Ishikawa (cell line): ENCODE results near the gene GPR32.

Source experiments
- CEBPB ChIP-seq: IDR thresholded peaks from 2 replicates; pipeline ENCODE4 v1.6.1; 2012
- CREB1 ChIP-seq: IDR thresholded peaks from 2 replicates; pipeline ENCODE4 v1.6.1; 2012; ENCODE audit warnings: low read depth
- EP300 ChIP-seq: IDR thresholded peaks from 2 replicates; pipeline ENCODE4 v1.6.1; 2012; ENCODE audit warnings: borderline replicate concordance
- NFIC ChIP-seq: IDR thresholded peaks from 2 replicates; pipeline ENCODE4 v1.6.1; 2012
- REST ChIP-seq: IDR thresholded peaks from 2 replicates; pipeline ENCODE4 v1.6.1; 2012; ENCODE audit warnings: low read depth, mild to moderate bottlenecking
- YY1 ChIP-seq: IDR thresholded peaks from 2 replicates; pipeline ENCODE4 v1.6.1; 2012; ENCODE audit warnings: low read depth
- TF ChIP-seq, protein P1 (sequence below): IDR thresholded peaks from 2 replicates; pipeline ENCODE4 v1.6.1; 2012

- TF ChIP-seq EP300 (no peak), NFIC (no peak), CREB1 (no peak), CEBPB (no peak), REST (no peak), YY1 (no peak)
- TF ChIP-seq, protein P1, sequence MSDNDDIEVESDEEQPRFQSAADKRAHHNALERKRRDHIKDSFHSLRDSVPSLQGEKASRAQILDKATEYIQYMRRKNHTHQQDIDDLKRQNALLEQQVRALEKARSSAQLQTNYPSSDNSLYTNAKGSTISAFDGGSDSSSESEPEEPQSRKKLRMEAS, result no peak
Observed at GRCh38 chr19:50798659-50799546, 28.6 kb downstream of the GPR32 start.
